HG03558 (cell line): ENCODE measurements around the gene BEND7.

Experiments used
- ATAC-seq: cut with Tn5 transposase; IDR thresholded peaks from one replicate; pipeline ENCODE4 v1.9.1; 2021; ENCODE audit warnings: moderate number of reproducible peaks; ENCODE audit not compliant: unreplicated experiment; ENCODE audit errors: extremely low read depth

The BEND7 gene

DNA sequence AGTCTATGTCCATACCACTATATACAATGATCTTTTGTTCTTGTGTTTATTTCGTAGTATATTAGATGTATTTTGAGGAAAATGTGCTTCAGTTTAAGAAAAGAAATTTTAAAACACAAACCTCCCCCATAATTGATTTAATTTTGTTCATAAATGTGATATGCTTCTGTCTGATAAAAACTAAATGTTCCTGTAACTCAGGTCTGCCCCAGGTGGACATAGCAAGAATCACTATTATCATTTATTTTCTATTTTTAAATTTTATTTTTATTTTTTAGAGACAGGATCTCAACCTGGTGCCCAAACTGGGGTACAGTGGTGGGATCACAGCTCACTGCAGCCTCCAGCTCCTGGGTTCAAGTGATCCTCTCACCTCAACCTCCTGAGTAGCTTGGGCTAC is 43.2 kb downstream of the BEND7 start:
- no peak for ATAC-seq

GRCh38 chr10:13483951-13484350 is 44.9 kb downstream of the BEND7 start:
- ATAC-seq, result no peak

DNA sequence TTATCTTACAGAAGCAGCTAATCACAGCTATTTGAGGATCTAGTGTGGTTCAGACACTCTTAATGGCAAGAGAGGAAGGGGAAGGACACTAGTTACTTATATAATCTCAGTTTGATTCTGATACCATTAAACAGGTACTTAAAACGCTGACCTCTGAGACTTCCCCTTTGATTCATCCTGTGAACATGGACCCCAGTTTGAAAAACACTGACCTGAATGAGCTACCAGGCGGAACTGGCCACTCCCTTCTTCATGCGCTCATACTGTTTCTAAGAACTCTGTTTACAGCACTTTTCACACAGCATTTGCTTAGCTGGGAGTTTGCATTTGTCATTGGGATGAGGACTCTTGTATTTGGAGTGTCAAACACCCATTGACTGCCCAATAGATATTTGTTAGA is 45.7 kb downstream of the BEND7 start:
- no peak for ATAC-seq

DNA sequence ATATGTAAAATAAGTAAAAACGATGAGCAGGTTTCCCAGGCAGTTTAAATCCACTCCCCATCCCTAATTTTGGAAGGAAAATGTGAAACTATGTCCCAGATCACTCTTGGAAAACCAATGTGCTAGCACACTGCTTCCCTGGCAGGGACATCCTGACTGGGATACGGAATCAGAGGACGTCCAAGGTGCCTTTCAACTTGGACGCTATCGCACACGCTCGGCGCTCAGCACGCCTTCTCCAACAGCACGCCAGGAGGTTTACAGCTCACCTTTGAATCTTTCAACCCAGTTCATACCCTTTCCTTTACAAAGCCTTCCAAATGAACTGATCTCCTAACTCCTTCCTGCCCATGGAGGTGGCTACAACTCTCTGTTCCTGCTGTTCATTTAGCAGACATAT is 47.1 kb downstream of the BEND7 start:
- no peak for ATAC-seq

DNA sequence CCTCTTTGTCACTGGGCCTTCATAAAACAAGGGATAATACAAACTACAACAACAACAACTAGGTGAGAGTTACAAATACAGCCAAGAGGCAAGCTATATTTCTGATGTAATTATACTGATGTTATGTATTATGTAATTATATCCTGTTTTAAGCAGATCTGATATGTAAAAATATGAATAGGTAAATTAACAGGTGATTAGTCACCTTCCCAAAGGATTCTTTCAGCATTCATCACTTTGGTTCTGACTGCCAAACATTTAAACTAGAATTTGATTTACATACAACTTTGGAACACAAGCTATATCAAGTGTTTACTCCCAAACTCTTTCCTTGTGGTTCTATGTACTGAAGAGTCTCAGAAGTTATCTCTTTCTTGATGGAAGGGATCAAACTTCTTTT is 53.7 kb downstream of the BEND7 start:
- no peak for ATAC-seq

DNA sequence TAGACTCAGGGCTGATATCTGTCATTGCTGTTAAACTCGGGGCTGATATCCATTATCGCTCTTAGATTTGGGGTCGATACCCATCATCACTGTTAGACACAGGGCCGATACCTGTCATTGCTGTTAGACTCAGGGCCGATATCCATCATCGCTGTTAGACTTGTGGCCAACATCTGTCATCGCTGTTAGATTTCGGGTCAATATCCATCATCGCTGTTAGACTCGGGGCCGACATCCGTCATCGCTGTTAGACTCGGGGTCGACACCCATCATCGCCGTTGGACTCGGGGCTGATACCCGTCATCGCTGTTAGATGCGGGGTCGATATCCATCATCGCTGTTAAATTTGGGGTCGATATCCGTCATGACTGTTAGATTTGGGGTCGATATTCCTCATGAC is 54.8 kb downstream of the BEND7 start:
- ATAC-seq, result no peak

DNA sequence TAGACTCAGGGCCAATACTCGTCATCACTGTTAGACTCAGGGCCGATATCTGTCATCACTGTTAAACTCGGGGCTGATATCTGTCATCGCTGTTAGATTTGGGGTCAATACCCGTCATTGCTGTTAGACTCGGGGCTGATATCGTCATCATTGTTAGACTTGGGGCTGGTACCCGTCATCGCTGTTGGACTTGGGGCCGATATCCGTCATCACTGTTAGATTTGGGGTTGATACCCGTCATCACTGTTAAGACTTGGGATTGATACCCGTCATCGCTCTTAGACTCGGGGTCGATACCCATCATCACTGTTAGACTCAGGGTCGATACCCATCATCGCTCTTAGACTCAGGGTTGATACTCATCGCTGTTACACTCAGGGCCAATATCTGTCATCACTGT is 56.5 kb downstream of the BEND7 start:
- ATAC-seq, result no peak

DNA sequence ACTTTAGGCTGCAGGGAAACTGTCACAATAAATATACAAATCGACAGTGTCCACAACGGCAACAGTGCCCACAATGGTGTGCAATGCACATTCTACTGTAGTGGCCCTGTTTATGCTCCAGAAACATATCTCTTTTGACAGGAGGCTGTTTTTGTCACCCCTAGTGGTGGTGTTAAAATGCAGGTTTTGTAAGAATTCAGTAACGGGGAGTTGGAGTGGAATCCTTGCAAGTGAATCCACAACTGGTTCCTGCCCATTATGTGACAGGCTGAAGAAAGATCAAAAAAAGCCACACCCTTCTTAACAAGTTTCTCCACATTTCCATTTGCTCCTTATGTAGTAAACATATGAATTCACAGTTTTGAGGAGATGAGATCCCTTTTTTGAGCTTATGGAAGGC is 58.5 kb downstream of the BEND7 start:
- ATAC-seq, result no peak

DNA sequence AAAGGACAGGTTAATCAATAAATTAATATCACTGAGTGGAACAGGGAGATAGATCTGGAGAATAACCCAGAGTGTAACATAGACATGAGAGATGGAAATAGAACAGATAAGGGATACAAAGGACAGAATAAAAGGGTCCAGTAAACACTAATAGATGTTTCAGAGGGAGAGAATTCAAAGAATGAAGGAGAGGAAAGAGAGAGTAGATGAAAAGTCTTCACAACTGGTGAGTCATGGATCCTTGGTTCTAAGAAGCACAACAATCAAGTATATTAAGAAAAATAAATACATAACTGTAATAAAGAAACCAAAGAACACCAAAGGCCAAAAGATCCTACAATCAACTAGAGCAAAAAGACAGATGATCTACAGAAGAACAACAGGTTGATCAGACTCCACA is 66.3 kb downstream of the BEND7 start:
- no peak for ATAC-seq

GRCh38 chr10:13458687-13459012 is 70.2 kb downstream of the BEND7 start:
- no peak for ATAC-seq

GRCh38 chr10:13457958-13458686 is 70.7 kb downstream of the BEND7 start:
- no peak for ATAC-seq

DNA sequence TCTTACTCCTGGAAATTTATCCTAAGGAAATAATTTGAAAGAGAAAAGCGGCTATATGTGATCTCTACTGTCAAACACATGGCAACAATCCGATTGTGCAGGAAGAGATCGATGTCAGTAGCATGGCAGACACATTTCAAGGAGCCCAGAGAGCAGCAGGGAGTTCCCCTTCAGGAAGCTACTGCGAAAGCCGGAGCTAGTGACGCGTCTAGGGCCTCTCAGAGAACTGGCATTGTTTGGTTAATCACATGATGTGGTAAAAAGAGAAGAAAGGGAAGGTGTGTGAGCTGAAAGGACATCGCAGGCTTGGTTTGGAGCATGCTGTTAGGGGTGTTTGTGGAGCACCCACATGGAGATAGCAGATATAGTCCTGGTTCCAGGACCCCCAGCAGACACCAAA is 74.9 kb downstream of the BEND7 start:
- no peak for ATAC-seq

DNA sequence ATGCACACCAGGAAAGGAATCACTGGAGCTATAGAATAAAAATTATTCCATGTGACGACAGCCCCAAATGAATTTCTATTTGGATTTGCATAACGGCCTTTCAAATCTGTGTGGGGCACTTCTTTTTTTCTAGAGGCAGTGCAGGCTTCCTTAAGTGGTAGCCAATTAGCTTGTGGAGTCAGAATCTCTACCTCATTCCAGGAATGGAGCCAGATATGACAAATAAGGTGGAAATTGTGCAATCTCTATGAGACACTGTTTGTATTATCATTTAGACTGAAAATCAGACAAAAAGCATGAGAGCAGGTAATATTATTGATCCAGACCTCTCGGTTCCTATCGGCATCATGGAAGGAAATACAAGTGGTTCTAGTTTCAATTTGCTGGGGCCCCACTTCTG is 78.7 kb downstream of the BEND7 start:
- ATAC-seq, result no peak

DNA sequence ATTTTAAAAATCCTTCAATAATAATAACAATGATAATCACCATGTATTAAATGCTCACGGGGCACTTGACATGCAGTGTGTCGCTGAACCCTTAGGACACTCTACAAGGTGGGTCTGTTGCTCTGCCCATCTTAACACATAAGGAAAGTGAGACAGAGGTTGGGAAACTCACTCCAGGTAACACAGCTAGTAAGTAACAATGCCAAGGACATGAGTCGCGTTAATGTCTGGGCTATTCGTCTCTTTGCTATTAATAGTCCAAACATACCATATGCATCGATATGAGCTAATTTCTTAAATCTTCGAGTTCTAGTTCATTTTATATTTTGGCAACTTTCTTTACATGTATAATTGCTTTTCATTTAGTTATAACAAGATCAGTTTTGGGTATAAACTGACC is 79.5 kb downstream of the BEND7 start:
- no peak for ATAC-seq

DNA sequence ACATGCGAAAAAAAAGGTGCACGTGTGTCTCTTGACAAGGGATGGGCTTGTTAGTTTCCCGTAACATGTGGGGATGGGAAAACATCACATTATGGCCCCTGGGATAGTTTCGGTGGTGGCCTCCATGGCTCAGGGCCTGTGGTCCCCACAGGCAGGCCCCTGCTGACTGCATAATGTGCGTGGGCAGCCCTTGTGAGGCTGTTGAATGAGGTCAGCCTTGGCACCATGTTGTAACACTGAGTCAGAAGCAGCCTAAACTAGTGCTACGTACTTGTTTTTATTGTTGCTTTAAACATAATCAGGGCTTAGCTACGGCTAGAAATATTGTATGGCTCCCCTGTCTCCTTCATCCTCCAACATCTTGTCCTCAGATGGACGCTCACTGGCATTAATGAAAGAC is 80.6 kb downstream of the BEND7 start:
- no peak for ATAC-seq

DNA sequence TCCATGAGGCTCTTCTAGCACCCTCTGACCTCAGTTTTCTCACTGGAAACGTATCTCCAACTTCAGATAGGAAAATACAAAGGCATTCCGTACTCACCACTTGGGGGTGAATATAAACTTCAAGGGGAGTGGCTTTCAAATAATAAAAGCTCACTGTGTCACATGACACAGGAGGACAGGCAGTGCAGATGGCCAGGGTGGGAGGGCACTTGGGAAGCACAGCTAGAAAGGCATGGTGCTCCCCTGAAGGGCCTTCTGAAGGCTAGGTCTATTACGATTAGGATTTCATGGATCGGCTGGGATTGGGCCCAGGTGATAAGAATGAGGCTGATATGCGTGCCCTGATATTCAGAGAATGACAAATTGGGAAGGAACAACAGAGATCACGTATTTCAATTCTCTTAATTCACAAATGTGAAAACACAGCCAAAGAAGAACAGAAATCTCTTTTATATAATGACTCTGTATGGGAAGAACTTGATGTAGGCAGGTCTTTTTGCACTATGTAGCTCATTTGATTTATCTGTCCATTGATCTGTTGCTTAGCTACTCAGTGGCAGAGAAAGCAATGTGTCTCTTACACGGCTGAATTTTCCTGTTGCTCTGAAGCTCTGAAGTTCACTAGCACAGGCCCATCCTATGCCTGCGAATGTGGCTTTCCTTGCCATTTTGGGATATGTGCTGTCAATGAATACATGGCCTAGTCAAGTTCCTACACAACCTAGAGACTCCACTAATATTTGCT is 83.0 kb downstream of the BEND7 start:
- ATAC-seq, result no peak

GRCh38 chr10:13441476-13441875 is 87.3 kb downstream of the BEND7 start:
- no peak for ATAC-seq

DNA sequence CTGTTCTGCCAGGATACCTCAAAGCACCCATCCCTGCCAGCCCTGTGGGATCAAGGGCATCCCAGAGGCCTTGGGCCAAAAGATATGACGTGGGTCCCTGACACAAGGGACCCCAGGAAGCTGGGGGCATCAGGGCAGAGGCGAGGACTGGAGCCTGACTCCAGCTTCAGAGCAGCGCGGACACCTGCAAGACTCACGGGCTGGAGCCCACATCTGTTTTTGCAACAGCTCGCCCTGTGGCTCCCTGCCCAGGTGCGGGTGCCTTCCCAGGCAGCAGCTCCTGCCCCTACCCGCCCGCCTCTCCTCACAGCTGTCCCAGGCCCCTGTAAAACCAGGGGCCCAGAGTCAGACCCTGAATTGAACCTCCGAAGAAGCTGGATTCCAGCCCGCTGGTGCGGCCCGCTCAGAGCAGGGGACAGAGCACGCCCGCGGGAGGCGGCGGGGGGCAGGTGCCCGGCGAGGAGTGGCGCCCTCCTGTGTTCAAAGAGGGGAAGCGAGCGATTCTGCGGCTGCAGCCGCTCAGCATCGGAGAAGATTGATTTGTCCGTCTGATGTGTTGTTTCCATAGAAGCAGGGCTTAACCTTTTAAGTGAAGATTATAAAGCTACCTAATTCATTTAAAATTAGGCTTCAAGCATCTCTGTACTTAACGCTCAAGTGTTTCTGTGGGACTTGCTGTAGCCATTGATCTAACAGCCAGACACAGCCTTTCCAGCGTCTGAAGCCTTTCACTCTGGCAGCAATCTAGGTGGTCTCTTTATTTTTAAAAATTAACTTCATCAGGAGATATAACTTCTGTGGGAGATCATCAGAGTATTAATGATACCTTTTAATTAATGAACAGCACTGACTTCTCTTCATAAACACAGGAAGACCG is 88.4 kb downstream of the BEND7 start:
- ATAC-seq, result no peak

DNA sequence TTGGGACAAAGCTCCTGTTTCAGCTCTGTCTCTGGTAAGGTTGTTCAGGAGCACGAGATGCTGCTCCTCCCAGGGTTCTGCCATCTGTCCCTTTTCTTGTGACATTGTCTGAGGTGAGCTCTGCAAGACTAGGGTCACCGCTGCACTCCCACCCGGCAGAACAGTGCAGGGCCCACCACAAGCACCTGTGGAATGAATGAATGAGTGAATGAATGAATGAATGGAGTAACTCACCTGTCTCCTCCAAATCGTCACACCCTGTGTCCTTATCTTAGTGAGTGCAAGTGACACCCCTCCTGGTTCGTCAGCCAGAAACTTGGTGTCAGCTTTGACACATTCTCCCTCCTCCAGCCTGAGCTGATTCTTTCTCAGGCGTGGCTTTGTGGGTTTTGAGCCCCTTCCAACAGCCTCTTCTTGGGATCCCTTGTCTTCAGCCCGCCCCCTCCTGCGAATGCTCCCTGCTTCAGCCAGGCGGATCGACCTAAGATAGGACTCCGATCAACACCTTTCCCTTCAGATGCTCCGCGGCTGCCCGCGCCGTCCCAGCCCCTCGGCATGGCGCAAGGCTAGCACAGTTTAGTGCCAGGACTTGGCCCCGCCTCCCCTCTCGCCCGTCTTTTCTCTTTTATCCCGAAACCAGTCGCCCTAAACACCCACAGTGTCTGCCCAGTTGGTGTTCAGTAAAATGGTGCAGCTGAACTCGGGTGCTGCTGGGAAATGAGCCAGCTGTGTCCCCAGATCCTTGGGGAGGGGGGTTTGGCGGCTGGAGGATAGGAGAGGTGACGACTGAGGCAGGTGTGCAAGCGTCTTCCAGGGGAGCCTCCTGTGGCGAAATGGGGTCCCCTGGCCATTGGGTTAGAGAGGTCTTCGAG is 89.3 kb downstream of the BEND7 start:
- ATAC-seq, result no peak

- no peak for ATAC-seq
These were observed 91.7 kb downstream of the BEND7 start for GRCh38 chr10:13437026-13437555.
